Activated T-helper 1 cell treated with Interleukin-2 at 50 U/mL for 16 hours (primary cell): ENCODE results near the gene TLCD5.

ENCODE experiments used
- DNase-seq: peaks from one replicate; pipeline ENCODE4 v3.0.0-alpha.2; 2020; ENCODE audit warnings: low read depth

TLCD5 gene

DNA sequence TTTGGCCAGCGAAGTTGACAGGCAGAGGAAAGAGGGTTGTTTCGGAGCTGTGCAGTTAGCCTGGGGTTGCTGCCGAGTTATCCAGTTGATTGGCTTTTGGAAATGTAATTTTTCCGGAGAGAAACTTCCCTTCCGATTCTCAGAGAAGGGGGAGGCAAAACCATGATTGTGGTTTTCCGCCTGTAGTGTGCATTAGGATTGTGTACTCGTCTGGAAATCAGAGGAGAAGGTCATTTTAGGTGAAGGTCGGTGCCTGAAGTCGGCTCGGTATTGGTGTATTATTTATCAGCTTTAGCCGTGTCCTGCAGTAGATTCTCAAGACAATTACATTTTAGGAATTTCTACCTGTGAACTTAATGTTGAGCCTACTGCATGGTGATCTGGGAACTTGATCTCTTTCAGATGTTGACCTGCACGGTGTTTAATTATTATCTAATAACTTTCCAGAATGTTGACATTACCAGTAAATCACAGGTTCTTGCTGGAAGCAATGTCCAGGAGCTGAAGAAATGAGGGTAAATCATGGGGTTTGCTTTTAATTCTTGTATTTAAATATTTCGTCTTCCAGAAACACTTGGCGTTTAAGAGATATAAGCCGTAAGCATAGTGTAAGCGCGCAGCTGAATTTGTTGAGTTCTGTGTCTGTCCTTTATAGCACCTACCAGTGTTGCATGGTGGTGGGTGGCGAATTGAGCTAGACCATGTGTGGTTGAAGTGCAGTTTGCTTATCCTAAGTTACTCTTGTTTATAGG is 12.4 kb downstream of the TLCD5 start:
- DNase-seq, result no peak

DNA sequence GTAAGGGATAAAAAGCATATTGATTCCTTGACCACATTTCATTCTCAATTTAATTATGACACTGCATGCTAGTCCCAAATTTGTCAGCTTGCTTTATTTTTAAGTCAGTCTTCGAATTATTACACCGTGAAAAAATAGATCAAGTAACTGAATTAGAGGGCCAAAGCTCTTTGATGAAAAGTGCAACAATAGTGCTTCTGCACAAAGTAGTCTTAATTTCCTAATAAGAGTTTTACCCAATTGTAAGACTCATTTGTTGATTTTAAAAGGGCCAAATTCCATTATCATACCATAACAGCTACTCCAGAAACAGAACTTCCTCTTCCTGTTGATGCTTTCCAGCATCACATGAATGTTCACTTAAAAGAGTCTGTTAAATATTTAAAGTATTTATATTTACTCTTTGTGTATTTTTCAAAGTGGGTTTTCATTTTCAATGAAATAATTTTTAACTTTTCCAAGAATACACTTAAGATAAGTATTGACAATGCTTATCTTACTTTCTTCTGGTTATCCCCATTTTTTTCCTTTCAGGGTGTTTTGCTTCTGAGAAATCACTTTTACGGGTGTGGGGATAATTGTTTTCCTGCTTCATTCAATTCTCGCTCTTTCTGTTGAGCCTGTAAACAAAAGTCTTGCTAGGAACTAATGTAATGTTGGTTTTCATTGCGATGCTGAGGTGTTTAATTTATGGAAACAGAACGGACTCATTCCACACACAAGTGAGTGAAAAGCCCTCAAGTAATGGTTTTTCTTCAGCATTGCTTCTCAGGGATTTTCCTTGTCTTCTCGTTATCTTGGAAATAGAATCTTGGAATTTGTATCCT is 13.2 kb downstream of the TLCD5 start:
- no peak for DNase-seq

DNA sequence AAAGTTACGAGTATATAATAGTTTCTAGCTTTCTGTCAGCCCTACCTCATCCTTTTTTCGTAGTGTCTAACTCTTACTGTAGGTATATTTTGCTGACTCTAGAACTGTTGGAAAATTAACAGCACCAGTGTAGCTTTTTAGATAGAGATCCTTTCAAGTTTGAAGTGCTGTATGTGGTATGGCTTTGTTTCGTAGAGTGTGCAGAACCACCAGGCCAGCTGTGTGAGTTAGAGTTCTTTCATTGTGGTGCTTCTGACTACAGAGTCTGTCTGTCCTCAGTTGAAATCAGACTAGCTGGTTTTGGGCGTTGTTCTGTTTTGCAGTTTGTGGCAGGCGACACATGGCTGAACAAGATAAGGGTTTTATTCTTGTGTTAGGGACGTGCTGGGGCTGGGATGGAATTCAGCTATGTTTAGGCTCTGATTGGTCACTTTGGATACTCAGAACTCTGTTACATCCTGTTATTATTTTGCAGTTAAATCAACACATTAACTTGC is 14.3 kb downstream of the TLCD5 start:
- no peak for DNase-seq

DNA sequence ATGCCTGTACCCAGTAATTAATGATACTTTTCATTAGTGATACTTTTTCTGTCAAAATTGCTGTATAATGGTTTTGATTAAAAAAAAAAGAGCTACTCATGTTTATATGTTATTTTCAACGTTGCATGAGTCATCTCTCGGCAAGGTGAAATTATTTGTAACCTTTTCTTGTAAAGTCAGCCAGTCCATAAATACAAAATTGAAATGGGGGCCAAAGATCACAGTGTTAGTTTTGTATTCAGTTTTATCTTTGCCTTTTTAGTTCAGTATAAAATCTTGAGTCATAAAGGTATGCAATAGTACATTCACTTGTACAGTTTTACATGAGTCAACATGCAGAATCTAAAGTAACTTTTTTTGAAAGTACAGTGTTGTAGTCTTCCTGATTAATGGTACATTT is 15.4 kb downstream of the TLCD5 start:
- no peak for DNase-seq

DNA sequence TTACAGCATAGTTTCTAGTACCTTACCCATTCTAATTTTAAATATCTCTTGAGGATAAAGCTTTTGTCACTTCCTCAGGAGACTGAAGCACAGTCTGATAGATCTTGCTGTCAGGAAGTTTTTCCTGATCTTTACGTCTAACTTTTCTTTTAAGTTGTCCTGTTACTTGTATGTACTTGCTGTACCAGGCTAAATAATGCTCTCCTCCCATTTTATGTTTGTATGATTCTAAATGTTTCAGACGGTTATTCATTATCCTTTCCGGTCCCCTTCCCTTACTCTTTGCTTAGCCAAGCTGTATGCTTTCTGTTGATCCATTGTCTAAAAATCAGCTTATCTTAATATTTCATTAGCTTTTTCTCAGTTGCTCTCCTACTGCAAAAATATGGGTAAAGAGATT is 17.1 kb downstream of the TLCD5 start:
- DNase-seq, result no peak

DNA sequence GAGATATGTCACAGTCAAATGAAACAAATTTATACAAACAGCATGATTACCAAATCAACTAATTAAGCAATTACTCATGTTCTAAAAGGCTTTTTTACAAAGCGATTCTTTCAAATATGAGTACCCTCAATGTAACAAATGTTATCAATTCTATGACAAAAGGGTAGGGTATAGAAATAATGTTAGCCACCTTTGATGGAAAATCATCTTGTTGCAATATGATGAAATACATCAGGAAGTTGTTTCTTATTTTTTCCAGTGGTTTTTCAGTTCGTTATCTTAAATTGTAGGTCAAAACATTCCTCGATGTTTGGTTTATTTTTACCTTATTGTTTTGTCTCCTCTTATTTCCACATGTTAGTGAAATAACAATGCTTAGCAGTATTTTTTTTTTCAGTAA is 17.6 kb downstream of the TLCD5 start:
- no peak for DNase-seq

DNA sequence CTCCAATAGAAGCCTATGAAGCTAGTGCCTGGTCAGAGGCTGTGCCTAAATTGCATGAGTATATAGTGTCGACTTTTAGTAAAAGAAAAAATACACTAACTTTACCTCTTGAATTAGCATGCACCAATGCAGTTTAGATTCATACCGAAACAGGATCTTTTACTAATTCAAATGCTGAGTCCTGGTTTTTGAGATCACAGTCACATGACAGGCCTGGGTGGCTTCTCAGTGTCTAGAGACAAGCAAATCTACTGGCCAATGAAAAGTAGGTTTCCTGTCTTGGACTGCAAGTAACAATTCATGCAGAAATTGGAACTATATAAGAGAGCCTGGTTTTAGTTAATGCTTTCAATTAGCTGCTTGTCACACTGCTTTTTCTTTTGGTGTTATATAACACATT is 18.3 kb downstream of the TLCD5 start:
- DNase-seq, result no peak

DNA sequence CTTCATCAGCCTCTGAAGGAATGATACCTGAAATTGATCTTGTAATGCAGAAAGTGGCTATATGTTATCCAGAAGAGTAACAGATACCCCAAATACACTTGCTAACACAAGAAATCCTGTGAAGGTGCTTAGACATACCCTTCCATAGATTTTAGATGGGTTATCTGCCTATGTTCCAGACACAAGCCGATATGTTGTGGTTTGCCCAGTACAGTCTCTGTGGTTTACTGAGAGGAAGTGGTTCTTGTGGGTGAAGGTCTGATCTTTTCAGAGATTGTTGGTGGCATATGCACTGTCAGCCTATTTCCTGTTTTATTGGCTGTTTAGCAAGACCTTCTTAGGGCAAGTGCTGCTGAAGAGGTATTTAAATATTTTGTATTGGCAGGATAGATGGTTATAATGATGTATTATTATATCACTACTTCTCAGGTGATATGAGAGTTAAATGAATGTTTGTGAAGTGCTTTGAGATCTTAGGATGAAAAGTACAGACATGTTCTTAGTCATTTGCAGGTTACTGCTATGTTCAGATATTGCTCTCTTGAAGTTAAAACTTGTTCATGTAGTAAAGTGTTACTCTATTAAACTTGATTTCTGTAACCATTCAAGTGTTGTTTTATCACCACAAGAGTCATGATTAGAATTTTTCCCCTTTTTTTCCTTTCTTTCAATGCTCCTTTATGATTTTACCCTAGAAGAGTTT is 19.4 kb downstream of the TLCD5 start:
- no peak for DNase-seq

DNA sequence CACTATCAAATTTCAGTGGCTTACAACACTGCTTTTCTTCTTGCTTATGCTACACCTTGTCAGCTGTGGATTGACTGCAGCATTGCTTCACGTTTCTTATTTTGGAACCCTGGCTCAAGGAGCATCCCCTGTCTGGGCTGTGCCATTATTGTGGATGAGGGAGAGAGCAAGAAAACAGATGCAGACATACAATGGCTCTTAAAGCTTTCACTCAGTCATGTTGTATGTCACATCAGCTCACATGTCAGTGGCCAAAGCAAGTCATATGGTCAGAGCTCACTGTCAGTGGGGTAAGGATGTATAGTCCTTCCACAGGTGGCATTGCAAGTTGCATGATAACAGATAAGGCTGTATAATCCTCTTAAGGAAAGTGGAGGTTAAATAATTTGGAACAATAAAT is 21.1 kb downstream of the TLCD5 start:
- no peak for DNase-seq

DNA sequence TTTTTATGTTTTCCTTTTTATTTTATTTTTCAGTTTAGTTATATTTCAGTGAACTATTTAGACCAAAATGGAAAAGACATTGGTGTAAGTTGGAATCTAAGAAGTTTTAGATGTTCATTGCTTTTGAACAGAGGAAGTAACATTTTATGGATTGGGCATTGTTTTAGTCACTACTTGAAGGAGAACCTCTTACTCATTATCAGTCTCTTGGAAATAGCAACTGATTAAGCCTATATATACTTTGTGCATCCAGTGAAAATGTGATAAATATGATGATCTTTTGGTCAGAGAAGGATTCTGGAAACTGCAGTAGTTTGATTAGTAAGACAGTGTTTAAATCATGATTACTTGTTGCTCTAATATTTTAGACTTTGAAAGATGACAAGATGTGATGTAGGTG is 25.5 kb downstream of the TLCD5 start:
- no peak for DNase-seq

DNA sequence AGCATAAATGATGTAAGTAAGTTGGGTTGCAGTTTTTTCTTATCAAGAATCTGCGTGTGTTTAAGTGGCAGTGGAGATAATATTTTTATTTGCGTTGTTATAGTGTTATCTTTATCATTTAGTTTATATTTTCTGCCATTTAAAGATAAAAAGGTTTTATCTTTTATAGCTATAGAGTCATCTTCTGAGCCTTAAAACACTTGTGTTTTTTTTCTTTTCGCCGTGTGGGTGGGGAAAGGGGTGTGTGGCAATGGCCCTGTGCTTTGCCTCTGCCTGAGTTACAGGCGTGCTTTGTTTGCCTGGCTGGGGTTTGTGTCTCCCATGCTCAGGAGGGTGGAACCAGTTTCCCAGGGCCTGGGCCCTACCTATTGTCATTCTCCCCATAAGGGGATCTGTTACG is 27.3 kb downstream of the TLCD5 start:
- DNase-seq, result no peak

DNA sequence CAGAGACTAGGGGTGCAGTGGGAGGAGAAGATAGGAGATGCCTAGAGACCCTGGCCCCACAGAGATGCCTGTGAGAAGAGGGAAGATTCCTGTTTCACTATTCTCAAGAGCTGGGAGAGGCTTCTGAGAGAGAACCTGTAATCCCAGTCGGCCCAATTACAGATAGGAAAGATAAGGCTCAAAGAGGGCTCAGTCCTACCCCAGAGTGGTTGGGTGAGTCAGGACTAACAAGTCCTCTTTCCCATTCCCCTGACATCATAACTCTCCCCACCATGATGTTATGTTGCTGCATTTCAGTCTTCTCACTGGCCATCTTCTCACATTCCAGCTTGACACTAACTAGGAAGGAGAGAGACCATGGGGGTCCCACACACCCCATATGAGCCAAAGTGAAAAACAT is 29.0 kb downstream of the TLCD5 start:
- no peak for DNase-seq

DNA sequence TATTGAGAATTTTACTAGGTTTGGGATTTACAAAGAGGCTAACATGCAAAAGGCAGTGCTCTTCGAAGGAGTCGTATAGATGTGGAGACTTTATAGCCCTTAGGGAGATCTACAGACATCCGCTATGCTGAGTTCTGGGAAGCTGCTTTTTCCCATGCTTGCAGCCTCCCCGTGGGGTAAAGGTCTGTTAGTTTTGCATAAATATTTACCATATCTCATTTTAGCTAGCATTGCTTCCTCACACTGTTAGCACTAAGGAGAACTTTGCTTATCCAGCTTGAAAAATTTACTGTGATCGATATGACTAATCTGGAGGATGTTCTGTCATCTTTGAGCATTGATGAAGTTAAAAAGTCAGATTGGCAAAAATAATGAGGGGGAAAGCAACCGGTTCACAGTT is 29.7 kb downstream of the TLCD5 start:
- DNase-seq, result no peak

DNA sequence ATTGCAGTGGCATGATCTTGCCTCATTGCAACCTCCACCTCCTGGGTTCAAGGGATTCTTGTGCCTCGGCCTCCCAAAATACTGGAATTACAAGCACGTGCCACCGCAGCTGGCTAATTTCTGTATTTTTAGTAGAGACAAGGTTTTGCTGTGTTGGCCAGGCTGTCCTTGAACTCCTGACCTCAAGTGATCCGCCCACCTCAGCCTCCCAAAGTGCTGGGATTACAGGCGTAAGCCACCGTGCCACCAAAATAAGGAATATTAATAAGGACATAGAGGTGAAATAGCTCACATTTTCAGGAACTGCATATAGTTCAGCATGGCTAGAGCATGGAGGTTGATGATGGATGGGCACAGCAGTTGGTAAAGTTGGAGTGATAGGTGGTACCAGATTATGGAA is 32.5 kb downstream of the TLCD5 start:
- DNase-seq, result no peak

DNA sequence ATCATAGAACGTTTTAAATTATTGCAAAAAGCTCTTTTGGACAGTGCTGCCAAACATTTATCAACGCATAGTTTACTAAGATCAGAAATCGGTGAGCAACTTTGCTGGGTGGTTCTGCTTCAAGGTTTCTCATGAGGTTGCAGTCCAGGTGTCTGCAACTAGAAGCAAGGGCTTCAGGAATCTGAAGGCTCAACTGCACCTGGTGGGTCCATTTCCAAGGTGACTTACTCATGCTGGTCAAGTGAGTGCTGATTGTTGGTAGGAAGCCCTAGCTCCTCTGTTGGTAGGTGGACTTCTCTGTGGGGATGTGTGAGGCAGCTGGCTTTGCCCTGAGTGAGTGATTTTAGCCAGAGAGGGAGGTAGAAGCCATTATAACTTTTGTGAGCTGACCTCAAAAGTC is 33.6 kb downstream of the TLCD5 start:
- no peak for DNase-seq

DNA sequence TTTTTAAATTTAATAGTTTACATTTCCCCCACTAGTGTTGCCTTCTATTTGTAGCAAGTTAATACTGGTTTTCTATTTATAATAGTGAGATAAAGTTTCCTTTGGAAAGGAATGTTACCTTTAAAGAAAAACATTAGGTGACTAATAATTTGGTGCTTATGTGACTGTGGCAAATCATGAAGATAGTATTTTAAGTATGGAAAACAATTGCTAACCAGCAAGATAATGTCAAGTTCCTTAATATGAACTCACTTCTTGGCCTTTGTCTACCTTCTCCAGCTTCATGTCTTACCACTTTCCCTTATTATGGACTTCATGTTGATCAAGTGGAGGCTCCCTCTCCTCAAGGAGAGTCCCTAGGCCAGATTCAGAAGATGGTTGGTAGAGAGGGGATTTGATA is 38.3 kb downstream of the TLCD5 start:
- no peak for DNase-seq

DNA sequence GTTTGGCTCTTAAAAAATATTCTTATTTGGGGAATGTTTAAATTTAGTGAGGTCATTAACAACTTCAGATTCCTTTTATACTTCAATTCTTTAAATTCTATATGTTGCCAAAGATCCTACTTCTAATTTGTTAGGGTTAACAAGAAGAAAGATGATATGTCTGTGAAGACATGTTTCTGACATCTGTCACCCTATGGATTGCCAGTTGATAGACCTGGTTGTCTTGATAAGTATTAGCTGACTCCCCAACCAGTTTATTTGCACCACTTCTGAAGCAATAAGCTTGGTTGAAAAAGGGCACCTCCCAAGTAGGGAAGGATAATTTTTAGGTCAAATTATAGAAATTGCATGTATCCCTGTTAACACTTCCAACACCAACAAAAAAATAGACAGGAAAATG is 40.4 kb downstream of the TLCD5 start:
- DNase-seq, result no peak

DNA sequence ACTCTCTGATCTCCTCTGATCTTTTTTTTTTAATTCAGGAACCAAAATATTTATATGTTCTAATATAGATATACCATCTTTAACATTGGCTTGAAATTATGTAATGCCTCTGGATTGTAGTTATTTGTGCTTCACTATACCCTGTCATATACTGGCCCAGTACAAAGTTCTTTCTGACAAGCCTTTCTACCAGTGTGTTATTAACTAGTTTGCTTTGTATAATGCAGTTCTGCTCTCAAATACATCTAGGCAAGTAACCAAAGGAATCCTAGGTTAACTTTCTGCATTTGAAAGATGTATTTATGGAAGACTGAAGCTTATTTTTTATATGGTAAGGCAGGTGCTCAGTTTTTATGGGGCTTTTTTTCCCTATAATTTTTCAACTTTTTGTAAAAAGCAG is 47.2 kb downstream of the TLCD5 start:
- DNase-seq, result no peak

DNA sequence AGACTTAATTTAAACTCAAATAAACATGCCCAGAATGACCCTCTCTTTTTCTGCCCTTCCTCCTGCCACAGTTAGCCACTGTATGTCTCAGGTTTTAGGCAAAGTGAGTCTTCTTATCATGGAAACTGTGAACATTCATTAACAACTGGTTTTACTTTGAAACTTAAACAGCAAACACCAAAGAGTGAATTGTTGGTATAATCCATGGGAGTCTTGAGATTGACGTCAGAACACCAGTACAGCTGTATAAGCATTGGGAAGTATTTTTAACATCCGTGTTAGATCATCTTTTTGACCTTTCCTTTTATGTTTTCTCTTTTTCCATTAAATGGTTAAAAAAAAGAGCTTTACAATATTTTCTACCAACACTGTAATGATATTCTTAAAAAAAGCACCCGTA is 50.0 kb downstream of the TLCD5 start:
- no peak for DNase-seq

DNA sequence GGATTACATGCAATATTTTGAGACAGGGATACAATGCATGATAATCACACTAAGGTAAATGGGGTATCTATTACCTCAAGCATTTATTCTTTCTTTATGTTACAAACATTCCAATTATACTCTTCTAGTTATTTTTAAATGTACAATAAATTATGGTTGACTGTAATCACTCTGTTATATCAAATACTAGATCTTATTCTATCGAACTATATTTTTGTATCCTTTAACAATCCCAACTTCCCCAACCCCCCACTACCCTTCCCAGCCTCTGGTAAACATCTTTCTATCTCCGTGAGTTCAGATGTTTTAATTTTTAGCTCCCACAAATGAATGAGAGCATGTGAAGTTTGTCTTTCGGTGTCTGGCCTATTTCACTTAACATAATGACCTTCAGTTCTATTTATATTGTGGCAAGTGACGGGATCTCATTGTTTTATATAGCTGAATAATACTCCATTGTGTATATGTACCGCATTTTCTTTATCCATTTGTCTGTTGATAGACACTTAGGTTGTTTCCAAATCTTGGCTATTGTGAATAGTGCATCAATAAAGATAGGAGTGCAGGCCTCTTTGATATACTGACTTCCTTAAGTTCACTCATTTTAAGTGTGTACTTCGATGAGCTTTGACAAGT is 51.6 kb downstream of the TLCD5 start:
- no peak for DNase-seq

DNA sequence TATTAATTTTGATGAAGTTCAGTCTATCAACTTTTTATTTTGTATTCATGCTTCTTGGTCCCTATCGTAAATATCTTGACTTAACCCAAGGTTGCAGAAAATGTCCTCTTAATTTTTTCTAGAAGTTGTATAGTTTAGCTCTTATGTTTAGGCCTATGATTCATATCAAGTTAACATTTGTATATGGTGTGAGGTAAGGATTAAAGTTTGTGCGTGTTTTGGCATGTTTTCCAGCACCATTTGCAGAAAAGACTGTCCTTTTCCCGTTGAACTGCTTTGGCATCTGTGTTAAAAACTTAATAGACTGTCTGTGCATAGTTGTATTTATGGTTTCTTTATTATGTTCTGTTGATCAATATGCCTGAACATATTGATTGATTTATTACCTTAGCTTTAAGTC is 53.4 kb downstream of the TLCD5 start:
- no peak for DNase-seq

DNA sequence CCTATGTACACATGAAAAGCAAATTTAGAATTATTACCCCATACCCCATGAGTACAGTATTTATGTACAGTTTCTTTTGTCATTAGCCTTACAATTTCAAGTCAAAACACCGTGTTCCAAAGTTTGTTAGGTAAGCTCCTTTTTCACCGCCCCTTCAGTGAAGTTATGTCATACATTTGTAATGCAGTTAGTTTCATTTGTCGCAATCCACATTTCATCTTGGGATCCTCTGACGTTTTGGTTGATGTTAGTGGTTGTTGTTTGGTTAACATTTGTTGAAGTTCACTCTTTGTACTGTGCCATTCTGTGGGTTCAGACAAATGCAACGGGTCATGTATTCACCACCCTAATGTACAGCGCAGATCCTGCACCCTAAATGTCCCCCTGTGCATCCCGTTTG is 56.3 kb downstream of the TLCD5 start:
- no peak for DNase-seq
